HUDEP-2 (cell line): ENCODE measurements around the gene NMNAT3.

Source experiments
- DNase-seq, 76 experiments: peaks; one replicate each; lab custom pipeline; 2025; ENCODE audit not compliant: unreplicated experiment in 76 of 76; lab: John Stamatoyannopoulos, UW

NMNAT3 gene

DNA sequence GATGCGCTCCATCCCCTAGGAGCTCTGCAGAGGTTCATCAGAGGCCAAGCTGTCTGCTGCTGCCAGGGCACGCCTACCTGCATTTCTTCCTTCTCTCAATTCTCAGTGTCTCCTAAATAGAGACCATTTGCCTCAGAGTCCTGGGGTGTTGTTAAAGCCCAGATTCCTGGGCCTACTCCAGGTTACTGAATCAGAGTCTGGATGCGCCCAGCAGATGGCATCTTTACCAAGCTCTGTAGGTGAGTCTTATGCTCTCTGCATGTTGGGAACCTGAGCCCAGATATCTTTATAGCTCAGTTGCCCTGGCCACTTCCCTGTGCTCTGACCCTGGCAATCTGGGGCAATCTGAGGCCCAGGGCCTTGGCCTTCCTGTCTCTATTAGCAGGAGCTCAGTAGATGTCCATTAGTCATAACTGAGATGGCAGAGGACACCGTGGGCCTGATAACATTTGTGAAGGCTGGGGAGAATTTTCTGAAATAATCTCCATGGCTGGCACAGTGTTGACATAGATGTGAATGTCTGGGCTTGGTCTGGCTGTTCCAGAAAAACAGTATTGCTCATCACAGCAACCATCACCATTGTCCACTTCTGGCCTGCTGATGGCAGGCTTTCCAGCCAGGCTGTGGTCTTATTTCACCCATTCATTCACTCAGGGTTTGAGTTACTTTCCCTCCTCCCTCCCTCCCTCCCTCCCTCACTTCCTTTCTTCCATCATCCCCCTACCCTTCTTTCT, 125.0 kb downstream of the NMNAT3 start:
- no peak for DNase-seq

- no peak for DNase-seq
These were observed 129.0 kb downstream of the NMNAT3 start for GRCh38 chr3:139548801-139549200.

DNA sequence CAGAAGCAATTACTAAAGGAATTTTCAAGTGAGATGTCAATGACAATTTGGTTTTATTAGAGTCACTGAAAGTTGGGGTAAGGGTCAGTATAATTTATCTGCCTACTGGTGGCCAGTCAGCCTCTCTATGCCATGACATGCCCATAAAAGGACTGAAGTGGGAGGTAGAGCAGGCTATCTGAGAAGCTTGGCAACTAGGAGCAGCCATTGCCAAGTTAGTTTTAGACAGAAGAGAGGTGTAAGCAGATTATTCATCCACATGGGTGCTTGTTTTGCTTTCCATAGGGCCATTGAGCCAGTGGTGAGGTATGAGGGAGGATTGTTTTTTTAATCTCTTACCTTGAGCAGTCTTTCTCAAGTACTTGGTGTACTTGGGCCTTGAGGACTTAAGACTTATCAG, 130.1 kb downstream of the NMNAT3 start:
- no peak for DNase-seq

- DNase-seq, result no peak
These were observed 131.0 kb downstream of the NMNAT3 start for GRCh38 chr3:139546772-139547171.

DNA sequence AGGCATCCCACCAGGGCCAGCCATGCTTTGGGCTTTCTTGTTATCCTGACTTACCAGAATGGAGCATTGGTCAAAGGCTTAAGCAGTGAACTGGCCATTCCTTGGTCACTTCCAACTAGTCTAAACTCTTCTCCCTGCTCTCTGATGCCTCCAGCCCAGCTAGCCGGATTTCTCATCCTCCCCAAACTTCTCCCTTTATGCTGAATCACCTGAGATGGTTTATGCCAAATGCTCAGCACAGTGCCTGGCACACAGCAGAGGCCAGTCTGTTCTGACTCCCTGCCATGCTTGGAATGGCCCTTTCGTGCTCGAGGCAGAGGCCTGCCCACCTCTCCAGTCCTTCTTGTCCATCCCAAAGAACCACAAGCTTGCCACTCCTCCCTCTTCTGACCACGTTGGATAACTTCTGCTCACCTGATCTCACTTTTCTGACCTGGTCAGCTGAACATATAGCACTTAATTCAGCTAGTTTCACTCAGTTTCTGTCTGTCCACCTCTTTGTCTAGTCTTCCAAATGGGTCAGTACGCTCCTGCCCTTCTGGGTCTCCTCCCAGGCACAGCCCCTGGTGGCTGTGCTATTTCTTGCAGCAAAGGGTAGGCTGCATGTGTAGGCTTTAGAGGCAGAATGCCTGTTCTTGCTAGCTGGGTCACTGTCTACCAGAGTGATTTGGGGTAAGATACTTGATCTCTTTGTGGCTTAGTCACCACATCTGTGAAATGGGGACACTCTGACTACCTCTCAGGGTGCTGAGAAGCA, 136.1 kb downstream of the NMNAT3 start:
- no peak for DNase-seq

DNA sequence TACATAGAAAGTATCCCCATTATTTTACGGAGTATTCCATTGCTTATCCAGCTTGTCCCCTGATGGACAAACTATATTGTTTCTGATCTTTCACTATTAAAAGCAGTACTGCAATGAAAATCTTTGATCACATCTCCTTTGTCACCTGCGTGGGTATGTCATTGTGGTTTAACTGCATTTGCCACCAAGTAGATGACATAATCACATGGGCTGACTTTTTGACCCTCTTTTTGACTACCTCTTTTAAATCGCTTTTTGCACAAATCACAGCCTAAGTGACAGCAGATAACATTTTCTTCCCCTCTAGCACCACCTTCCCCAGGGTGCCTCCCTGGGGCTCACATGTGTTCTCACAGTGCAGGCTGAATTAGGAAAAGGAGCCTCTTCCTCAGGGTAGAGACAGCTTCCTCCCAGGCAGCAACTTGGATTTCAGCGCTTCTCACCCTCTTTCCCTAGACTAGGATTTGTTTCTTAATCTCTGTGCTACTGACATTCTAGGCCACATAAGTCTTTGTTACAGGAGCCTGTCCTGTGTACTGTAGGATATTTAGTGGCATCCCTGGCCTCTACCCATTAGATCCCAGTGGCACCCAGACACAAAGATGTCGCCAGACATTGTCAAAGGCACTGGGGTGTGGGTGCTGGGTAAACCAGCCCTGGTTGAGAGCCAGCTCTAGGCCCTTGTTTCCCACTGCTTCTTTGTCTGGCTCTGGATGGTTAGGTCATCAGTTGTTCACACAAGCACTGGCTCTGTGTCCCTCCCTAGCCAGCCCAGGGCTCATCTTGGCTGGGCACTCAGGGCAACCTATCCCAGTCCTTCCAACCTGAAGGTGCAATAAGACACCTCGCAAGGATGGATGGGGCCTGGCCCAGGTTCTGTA, 136.9 kb downstream of the NMNAT3 start:
- DNase-seq, result no peak

DNA sequence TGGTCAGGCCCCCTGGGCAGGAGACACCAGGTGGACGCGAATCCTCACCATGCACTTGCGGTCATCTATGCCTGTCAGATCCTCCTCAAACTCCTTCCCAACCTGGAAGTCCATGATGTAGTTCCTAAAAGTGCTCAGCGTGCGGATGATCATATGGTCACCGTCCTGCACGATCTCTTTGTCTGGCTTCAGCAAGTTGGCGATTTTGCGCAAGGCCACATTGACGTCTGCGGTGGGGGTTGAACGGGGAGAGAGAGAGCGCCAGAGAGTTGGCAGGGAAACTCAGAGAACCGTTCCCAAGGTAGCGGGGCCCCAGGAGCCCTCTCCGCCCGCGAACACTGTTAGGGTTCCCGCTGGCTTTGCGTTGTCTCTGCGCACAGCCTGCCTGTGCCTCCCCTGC, 139.0 kb downstream of the NMNAT3 start:
- no peak for DNase-seq

GRCh38 chr3:139537795-139538621, 139.8 kb downstream of the NMNAT3 start:
- DNase-seq, result no peak

DNA sequence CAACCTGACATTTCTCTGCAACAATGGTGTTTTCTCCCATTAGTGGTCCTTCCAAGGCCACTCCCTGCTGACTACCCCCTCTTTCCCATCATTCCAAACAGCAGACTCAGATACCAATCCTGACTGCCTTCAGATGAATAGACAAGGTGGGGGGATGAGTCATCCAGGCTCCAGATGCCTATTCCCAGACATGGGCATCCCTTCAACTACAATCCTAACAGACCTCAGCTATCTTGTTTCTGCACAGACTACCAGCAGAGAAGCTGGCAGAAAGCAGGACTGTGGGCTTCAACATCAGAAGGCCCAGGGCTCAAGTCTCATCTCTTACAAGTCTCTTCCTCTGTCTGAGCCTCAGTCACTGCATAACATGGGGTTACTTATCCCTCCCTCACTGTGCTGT, 140.4 kb downstream of the NMNAT3 start:
- no peak for DNase-seq

GRCh38 chr3:139534992-139535879, 142.5 kb downstream of the NMNAT3 start:
- DNase-seq, result peak in 13 of 76 experiments; percentile 5 to 34 (median 24)

DNA sequence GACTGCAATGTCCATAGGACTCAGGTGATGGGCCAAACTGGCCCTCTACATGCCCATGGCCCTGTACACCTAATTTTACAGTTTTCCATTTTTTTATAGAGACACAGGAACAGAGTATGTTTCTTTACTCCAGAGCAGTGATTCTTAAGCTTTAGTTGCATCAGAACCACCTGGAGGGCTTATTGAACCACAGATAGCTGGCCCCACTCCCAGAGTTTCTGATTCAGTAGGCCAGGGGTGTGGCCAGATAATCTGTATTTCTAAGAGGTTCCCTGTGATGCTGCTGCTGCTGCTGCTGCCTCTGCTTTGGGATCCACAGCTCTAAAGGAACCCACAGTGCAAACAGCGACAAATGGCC, 143.3 kb downstream of the NMNAT3 start:
- DNase-seq, result no peak

- no peak for DNase-seq
These were observed 143.9 kb downstream of the NMNAT3 start for GRCh38 chr3:139533781-139534454.

DNA sequence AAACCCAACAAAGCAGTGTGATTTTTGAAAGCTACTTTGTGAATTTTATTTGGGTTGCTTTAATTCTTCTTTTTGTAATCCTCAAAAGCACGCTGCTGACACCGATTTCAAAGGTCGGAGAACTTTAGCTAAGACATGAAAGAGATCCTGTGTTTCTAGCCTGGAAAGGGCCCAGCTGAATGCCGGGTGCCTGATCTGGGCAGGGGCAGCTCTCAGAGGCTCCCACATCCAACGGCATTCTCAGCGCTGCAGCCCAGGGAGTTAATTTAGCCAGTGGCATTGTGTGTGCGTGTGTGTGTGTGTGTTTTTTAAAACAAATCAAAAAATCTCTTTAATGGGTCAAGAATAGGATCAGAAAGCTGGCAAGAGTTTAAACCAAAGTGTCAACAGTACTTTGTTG, 144.8 kb downstream of the NMNAT3 start:
- DNase-seq, result no peak

- DNase-seq, result no peak
These were observed 147.1 kb downstream of the NMNAT3 start for GRCh38 chr3:139530717-139531116.

DNA sequence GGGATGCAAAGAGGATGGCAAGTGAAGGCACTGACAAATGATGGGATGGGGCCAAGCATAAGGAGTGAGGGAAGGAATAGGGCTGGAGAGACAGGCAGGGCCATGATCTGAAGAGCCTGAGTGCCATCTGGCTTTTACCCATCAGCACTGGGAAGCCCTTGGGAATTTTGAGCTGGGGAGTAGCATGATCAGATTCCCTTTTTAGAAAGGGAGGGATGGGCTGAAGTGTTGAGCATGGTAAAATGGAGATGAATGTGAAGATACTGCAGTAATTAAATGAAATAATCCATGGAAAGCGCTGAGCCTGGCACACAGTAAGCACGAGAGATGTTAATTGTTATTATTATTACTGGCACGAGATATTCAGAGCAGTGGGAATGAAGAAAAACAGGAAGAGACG, 148.1 kb downstream of the NMNAT3 start:
- no peak for DNase-seq

GRCh38 chr3:139528924-139529323, 148.8 kb downstream of the NMNAT3 start:
- DNase-seq, result no peak

GRCh38 chr3:139528281-139528680, 149.5 kb downstream of the NMNAT3 start:
- no peak for DNase-seq

DNA sequence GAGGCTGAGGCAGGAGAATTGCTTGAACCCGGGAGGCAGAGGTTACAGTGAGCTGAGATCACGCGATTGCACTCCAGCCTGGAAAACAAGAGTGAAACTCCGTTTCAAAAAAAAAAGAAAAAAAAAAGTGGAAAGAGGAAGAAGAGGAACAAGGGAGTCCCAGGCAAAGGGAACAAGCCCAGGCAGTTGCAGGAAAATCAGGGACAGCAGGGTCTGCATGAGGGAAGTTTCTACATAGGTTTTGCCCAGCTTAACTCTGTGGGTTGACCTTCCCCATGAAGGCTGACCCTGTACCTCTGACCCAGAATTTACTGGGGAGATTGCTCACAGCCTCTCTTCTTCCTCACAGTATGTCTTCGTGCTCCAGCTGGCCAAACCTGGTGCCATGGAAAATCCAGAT, 150.5 kb downstream of the NMNAT3 start:
- DNase-seq, result no peak

GRCh38 chr3:139526146-139526545, 151.6 kb downstream of the NMNAT3 start:
- DNase-seq, result no peak
